NCI-H345 treated with DMSO at 0.1 percent for 48 hours (cell line): ENCODE measurements around the gene CELSR1.
A peak's percentile ranks its signal among the peaks of the same experiment; 100 is the strongest.

Experiments used
- DNase-seq: peaks from one replicate; lab custom pipeline; 2025; ENCODE audit not compliant: unreplicated experiment; lab: John Stamatoyannopoulos, UW

The CELSR1 gene, protein sequence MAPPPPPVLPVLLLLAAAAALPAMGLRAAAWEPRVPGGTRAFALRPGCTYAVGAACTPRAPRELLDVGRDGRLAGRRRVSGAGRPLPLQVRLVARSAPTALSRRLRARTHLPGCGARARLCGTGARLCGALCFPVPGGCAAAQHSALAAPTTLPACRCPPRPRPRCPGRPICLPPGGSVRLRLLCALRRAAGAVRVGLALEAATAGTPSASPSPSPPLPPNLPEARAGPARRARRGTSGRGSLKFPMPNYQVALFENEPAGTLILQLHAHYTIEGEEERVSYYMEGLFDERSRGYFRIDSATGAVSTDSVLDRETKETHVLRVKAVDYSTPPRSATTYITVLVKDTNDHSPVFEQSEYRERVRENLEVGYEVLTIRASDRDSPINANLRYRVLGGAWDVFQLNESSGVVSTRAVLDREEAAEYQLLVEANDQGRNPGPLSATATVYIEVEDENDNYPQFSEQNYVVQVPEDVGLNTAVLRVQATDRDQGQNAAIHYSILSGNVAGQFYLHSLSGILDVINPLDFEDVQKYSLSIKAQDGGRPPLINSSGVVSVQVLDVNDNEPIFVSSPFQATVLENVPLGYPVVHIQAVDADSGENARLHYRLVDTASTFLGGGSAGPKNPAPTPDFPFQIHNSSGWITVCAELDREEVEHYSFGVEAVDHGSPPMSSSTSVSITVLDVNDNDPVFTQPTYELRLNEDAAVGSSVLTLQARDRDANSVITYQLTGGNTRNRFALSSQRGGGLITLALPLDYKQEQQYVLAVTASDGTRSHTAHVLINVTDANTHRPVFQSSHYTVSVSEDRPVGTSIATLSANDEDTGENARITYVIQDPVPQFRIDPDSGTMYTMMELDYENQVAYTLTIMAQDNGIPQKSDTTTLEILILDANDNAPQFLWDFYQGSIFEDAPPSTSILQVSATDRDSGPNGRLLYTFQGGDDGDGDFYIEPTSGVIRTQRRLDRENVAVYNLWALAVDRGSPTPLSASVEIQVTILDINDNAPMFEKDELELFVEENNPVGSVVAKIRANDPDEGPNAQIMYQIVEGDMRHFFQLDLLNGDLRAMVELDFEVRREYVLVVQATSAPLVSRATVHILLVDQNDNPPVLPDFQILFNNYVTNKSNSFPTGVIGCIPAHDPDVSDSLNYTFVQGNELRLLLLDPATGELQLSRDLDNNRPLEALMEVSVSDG (N-terminal part only)

GRCh38 chr22:46537225-46537945 is at the start of gene CELSR1:
Gene CELSR1 (minus strand): TSS chr22:46537620. CDS start chr22:46537170, 450 bp downstream.
- DNase-seq, result no peak

- DNase-seq, result no peak
Measured at GRCh38 chr22:46587061-46587460, 49.6 kb upstream of the CELSR1 start.

DNA sequence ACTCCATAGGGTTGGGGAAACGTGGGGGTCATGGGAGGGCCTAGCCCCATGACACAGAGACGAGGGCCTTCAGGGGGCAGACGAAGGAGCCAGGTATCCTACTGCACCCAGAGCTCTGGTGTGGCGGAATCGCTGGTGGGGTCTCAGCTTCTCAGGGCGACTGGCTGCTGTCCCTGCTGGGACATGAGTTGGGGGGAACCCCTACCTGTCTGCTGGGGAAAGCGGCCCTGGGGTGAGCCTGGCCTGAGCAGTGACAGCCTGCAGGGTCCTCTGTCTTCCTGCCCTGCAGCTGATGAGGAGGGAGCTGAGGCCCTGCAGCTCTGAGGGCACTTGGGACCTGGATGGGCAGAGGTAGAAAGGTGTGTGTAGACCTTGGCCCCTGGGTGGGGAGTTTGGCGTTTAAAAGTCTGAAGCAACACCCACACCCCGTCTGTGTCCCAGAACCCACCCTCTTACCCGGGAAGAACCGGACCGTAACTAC is 49.2 kb upstream of the CELSR1 start:
- DNase-seq, result no peak

DNA sequence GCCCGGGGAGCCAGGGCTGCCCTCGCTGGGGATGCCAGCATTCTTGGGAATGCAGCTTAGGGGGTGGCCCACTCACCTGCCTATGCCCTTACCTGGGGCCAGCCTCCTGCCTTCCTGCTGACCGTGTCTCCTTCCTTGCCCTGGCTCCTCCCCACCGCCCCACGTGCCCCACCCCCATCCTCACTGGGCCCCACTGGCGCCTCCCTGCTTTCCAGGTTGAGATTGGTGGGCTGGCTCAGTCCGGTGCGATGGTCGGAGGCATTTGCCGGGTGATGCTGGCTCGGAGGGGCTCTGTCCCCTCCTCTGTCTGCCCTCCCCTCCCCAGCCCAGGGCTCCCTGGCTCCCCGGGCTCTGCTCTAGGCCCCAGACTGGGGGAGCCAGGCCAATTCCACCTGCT is 48.7 kb upstream of the CELSR1 start:
- DNase-seq, result no peak

DNA sequence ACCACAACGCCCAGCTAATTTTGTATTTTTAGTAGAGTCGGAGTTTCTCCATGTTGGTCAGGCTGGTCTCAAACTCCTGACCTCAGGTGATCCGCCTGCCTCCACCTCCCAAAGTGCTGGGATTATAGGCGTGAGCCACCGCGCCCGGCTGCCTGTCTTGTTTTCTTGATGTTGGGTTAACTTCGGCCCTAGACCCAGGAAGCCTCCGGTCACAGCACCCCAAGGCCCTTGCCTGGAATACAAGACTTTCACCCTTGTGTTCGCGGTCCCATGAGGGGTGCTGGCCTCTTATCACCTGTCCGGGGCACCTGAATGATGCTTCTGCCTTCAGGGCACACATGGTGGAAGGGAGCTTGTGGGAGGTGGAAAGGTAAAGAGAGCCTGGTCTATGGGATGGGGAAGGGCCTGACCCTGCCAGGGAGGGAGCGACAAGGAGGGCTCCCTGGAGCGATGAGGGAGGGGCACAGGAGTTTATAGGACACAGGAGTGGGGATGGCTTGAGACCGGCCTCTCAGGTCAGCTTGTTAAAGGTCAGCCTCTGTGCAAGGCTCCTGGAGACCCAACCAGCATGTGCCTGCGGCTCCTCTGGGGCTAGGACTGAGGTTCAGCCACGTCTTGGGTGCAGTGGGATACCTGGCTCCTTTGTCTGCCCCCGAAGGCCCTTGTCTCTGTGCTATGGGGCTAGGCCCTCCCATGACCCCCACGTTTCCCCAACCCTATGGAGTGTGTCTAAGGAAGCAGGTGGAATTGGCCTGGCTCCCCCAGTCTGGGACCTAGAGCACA is 48.1 kb upstream of the CELSR1 start:
- no peak for DNase-seq

- peak; percentile 51 for DNase-seq
Measured at GRCh38 chr22:46584081-46584921, 46.9 kb upstream of the CELSR1 start.

DNA sequence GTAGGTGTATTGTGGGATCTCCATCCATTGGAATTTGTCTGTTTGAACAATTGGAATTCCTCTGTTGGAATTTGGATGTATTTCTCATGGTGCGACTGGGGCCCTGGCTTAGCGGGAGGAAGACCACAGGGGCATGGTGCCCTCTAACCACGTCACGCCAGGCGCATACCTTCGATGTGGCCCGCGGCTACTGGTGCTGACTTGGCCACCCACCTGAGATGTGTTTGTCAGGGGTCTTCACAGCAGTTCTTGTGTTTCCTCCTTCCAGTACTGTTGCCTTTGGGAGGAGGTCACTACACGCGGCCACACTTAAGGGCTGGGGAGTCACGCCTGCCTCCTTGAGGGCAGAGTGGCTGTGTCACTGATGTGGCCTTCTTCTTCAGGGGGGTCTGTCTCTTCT is 46.2 kb upstream of the CELSR1 start:
- DNase-seq, result no peak

DNA sequence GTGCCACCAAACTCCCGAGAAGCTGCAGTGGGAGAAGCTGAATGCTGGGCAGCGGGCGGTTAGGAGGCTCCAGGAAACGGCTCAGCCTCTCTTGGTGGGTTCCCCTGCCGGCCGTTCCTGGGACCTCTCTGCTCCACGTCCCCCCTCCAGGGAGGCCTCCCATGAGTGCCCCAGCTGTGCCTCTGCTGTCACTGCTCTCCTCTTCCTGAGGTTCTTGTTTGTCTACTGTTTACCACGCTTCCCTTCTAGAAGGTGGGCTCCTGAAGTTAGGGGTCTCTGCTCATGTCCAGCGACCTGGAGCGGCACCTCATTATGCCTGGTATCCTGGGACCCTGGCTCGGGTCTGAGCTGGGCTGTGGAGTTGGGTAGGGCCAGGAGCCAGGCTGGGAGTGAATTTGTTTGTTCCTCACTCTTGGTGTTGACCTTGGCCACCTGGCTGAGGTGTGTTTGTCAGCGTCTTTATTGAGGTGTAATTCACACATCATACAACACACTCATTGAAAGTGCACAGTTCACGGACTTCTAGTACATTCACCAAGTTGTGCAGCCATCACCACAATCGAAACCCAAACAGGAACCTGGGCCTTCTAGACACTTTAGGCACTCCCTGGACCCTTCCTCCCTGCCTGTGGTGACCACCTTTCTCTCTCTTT is 45.0 kb upstream of the CELSR1 start:
- DNase-seq, result no peak

- no peak for DNase-seq
Measured at GRCh38 chr22:46581538-46582244, 44.3 kb upstream of the CELSR1 start.

- no peak for DNase-seq
Measured at GRCh38 chr22:46580940-46581537, 43.6 kb upstream of the CELSR1 start.

DNA sequence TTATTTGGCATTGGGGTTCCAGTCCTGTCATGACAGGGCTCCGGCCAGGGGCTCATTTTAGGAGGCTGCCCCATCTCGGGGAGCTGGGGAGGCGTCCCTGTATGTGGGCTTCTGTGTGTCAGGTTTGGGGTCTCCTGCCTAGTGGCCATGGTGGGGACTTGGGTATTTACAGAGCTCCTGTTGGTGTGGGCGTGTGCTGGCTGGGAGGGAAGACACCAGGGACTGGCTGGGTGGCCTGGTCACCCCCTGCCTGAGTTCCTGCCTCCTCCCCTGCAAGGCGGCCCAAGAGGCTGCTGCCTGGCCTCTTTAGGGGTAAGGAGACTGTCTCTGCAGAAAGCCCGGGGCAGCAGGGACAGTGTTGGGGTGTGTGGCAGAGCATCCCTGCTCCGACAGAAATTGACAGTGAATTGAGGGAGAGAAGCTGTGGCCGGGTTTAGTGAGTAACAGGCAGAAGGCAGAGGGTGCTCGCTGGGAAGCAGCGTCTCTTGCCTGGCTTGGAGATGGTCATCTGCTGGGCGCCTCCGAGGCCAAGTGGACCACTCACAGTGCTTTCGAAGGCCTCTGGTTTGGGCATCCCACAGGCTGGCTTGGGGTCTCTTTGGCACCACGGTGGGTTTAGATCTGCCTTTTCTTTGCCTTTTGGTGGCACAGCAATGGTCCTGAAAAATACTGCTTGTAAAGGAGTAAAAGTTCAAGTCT is 42.5 kb upstream of the CELSR1 start:
- no peak for DNase-seq

GRCh38 chr22:46578824-46579561 is 41.6 kb upstream of the CELSR1 start:
- DNase-seq, result no peak

DNA sequence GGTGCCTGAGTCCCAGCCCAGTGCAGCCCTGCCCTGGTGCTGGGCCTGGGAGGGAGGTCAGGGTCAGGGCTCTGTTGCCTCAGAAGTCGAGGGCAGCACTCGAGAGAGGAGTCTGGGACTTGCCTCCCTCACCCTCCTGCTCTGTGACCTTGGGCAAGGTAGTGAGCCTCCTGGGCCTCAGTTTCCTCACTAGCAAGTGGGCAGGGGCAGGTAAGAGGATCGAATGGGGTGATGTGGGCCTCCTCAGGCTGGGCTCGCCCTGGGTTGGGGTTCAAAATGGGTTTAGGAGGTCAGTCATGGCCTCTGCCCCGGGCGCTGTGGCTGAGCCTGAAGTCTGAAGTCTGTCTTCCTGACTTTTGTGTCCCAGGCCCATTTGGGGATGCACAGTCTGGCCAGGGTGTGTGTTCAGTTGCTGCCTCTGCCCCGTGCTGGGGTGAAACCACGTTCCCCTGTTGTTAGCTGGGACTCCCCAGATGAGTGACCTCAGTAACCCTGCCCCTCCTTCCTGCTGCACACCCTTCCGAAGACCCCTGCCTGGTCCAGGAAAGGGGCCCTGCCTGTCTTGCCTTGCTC is 40.9 kb upstream of the CELSR1 start:
- DNase-seq, result no peak

DNA sequence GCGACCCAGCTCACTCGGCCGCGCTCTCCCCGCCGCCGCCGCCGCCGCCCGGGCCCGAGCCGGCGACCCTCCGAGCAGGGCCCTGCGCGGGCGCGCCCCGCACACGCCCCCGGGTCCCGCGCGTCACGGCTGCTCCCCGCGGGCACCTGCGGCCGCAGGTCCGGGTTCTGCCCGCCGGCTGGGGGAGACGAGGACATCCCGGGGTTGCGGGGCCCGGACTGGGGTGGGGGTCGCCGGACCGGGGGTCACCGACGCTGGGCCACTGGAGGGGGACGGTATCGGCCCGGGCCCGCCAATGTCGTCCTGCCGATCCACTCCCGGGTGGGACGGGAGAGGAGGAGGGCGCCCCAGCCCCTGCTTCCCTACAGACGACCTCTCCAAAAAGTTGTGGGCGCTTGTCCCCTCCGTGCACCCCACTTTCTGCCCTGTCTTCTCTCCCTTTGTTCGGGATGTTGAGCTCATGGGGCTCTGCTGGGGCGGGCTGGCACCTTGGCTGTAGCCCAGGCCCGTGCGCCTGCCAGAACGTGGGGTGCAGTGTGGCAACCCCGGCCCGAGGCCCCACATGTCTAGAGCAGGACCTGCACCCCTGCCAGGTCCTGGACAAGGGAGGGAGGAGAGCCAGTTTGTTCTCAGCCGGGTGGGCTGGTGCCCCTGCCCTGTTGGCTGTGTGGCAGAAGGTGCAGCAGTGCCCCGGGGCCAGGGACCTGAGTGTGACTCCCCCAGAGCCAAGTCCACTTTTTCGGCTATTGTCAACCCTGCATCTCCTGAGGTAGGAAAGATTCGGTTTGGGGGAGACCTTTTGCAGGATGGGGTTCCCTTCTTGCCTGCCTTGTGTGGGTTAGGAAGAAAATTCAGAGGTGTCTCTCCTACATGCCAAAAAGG is 40.2 kb upstream of the CELSR1 start:
- no peak for DNase-seq
